Measurements from ENCODE around the gene DNAH11.

- TF ChIP-seq, protein P1, sequence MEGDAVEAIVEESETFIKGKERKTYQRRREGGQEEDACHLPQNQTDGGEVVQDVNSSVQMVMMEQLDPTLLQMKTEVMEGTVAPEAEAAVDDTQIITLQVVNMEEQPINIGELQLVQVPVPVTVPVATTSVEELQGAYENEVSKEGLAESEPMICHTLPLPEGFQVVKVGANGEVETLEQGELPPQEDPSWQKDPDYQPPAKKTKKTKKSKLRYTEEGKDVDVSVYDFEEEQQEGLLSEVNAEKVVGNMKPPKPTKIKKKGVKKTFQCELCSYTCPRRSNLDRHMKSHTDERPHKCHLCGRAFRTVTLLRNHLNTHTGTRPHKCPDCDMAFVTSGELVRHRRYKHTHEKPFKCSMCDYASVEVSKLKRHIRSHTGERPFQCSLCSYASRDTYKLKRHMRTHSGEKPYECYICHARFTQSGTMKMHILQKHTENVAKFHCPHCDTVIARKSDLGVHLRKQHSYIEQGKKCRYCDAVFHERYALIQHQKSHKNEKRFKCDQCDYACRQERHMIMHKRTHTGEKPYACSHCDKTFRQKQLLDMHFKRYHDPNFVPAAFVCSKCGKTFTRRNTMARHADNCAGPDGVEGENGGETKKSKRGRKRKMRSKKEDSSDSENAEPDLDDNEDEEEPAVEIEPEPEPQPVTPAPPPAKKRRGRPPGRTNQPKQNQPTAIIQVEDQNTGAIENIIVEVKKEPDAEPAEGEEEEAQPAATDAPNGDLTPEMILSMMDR (conservative IDR thresholded peaks at IDR 0.05; ENCODE audit: low read depth, low read length): no peak
- TF ChIP-seq POLR2A (IDR thresholded peaks at IDR 0.05; ENCODE audit: low read depth, low read length) (no peak), SMC3 (IDR thresholded peaks at IDR 0.05; ENCODE audit: low read depth, low read length) (no peak), CEBPB (IDR thresholded peaks at IDR 0.05; ENCODE audit: low read depth, low read length) (no peak), NFE2L2 (IDR thresholded peaks at IDR 0.05; ENCODE audit: low read depth, low read length) (no peak), RFX5 (IDR thresholded peaks at IDR 0.05; ENCODE audit: low read depth, low read length) (no peak)
Measured at GRCh38 chr7:21656081-21656480, 113.2 kb downstream of the DNAH11 start.

Measured in IMR-90 (cell line).